ENCODE data around the gene IL15RA.
"Not testable (repeated sequence)": the region's sequence is repeated elsewhere in the genome, so short reads cannot be mapped to it uniquely, and the experiment has no call there.

IL15RA gene

DNA sequence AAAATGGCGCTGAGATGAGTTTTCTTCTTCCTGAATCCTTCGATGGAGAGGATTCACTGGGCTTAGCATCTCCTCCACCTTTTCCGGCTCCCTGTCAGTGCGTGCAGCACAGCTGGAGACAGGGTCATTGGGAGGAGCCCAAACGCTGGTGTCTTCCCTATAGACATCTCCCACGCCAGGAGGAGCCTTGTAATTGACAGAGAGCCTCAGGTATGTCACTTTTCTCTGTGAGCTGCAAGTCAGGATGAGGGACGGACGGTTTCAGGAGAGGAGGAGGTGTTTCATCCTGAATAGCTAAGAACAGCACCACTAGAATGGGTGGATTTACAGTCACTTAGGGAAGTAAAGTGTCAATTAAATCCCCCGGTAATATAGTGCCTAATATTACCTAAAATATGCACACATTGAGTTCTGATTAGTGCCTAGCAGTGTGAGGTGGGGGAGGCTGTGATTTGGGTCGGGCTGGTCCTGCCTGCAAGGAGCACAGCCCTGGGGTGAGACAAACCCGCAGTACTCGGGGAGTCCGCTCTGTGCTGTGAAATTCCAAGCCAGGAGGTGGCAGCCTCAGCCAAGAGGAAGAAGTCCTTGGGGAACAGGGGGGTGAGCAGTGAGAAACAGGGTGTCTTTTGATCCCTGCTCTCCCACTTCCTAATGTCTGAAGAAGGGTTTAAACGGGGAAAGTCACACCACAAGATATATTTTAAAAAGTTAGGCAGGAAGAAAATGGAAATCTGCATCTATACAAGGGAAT, 28.2 kb downstream of the IL15RA start:
- DNase-seq: no peak

GRCh38 chr10:5948208-5948585, 29.1 kb downstream of the IL15RA start:
- DNase-seq: no peak

DNA sequence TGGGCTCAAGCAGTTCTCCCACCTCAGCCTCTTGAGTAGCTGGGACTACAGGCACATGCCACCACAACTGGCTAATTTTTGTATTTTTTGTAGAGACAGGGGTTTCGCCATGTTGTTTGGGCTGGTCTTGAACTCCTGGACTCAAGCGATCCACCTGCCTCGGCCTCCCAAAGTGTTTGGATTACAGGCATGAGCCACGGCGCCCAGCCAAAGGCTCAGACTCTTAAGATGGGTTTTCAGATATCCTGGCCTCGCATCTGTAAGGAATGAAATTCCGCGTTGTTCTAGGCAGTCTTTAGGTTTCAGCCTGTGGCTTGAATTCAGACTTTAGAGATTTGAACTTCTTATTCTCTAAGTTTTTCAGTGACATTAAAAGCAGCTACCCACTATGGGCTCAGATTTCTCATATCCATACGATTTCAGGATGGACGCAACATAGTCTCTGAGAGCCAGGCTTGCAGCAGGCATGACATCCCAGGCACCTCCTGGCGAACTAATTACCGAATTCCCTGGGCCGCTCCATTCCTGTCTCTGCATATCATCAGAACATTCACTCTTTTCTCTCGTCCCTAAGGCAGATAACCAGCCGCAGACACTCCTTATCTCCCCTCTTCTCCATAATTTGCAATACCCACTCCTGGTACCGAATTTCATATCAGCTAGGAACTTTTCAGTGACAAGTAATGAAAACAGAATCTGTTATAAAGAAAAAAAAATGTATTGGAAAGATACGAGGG, 29.7 kb downstream of the IL15RA start:
- DNase-seq: no peak

- DNase-seq: no peak
Observed at GRCh38 chr10:5946786-5947185, 30.6 kb downstream of the IL15RA start.

DNA sequence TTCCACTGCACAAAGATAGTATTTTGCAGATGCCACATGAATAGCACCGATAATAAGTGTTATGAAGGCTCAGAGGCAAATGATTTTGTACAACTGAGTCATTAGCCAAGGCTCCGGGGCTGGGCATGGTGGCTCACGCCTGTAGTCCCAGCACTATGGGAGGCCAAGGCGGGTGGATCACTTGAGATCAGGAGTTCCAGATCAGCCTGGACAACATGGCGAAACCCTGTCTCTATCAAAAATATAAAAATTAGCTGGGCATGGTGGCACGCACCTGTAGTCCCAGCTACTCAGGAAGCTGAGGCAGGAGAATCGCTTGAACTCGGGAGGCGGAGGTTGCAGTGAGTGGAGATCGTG, 30.9 kb downstream of the IL15RA start:
- DNase-seq: not testable (repeated sequence)

- DNase-seq: no peak
Observed at GRCh38 chr10:5945561-5946418, 31.6 kb downstream of the IL15RA start.

DNA sequence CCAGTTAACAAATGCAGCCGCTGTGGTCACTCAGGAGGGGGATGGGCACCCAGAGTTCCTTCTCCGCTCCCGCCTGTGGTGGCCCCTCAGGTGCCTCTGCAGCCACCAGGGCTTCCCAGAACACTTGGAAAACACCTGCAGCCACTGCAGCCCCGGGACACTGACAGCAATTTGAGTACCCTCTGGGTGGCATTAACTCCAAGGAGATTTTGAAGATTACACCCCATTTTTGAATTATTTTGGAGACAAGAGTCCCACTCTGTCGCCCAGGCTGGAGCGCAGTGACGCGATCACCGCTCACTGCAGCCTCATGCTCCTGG, 32.2 kb downstream of the IL15RA start:
- no peak for DNase-seq

- DNase-seq: no peak
Observed at GRCh38 chr10:5944389-5945189, 32.8 kb downstream of the IL15RA start.

- DNase-seq: no peak
Observed at GRCh38 chr10:5943536-5943935, 33.8 kb downstream of the IL15RA start.

DNA sequence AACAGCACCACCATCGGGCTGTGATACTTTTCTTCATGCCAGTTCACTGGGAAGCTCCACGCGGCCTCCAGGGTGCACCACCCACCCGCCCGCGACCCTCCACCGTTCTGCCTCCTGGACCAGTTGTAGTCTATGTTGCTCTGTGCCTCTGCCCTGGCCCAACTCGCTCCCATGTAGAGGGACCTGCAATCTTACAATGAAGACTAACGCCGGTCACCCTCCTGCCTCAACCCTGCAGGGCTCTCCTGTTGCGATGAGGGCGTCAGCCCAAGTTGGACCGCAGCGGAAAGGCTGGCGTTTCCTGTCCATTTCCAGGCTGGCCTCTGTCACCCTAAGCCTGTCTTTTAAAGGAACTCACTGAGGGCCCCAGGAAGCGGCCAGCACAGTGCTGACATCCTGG, 34.9 kb downstream of the IL15RA start:
- DNase-seq: no peak

GRCh38 chr10:5942001-5942400, 35.3 kb downstream of the IL15RA start:
- DNase-seq: no peak

GRCh38 chr10:5941579-5941978, 35.8 kb downstream of the IL15RA start:
- DNase-seq: no peak

DNA sequence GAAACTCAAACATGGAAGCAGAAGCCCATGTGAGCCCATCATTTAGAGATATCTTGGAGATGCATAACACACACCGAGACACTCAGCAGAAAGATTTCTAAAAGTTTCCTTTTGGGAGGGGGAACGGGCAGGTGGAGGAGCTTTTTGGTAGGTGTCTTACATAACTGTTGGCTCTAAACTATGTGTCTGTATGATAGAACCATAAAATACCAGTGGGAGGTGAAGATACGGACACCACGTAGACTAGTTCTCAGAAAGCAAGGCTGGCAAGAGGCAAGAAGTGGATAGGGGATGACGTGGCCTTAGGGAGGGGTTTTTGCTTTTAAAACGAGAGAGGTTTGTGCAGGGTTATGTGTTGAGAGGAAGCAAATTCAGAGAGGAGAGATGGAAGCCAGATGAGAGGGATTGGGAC, 36.5 kb downstream of the IL15RA start:
- DNase-seq: no peak

GRCh38 chr10:5938291-5938690, 39.1 kb downstream of the IL15RA start:
- DNase-seq: no peak

DNA sequence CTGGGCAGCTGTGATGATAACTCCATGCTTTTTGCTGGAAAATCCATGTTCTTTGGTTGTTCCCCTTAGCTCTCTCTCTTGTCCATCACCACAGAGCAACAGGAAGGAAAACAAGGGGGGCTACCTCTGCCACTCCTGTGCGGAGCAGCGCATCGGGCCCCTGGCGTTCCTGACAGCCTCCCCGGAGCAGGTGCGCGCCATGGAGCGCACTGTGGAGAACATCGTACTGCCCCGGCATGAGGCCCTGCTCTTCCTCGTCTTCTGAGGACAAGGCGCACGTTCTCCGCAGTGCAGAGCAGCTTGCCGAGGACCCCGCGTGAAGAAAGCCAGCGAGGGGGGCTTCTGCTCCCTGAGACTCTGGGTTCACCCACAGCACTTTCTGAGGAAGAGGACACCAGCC, 40.3 kb downstream of the IL15RA start:
- no peak for DNase-seq

- DNase-seq: no peak
Observed at GRCh38 chr10:5935628-5936027, 41.7 kb downstream of the IL15RA start.

- no peak for DNase-seq
Observed at GRCh38 chr10:5933909-5934546, 43.3 kb downstream of the IL15RA start.

DNA sequence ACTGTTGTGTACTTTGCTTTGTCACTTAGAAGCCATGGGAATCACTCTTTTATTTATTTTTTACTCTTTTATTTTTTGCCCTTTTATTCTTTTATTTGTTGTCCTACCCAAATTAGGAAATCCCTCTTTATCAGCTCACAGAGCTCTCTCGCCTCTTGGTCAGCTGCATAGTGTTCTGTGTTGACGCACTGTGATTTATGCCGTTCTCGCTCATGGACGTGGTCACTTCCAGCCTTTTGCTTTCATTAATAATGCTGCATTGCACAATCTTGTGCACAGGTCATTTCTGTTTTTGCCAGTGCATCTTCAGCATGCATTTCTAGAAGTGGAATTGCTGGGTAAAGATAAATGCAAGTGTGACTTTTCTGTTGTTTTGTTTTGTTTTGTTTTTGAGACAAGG, 45.0 kb downstream of the IL15RA start:
- DNase-seq: no peak

- no peak for DNase-seq
Observed at GRCh38 chr10:5930272-5930671, 47.1 kb downstream of the IL15RA start.

DNA sequence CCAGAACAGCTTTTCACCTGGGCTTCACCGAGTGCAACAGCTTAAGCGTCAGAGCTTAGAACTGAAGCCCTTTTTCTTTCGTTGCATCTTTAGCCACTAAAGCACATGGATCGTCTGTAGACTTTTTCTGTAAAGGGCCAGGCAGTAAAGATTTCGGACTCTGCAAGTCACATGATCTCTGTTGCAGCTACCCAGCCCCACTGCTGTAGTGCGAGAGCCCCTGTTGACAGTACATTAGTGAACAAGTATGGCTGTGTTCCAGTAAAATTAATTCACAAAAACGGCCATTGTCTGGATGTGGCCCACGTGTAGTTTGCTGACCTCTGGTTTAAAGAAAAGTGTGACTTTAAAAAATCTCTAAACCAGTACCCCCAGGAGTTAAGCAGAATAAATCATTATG, 47.9 kb downstream of the IL15RA start:
- DNase-seq: no peak

- DNase-seq: no peak
Observed at GRCh38 chr10:5927306-5927705, 50.0 kb downstream of the IL15RA start.

- DNase-seq: no peak
Observed at GRCh38 chr10:5924889-5925288, 52.5 kb downstream of the IL15RA start.

GRCh38 chr10:5921746-5922145, 55.6 kb downstream of the IL15RA start:
- DNase-seq: no peak
